A549 (cell line): ENCODE data around the gene EIF5A2. TPM values are rescaled to one million over a fixed set of nuclear protein-coding genes. Genes with fewer than 3 reads are reported as not detected.

Source experiments
- ATAC-seq, 2 experiments: fragments of 200-7000 bp in 1 of 2; fragments of >200 bp in 1 of 2; cut with Nextera tagmentation in 1 of 2; cut with Tn5 transposase in 1 of 2; 3 replicates each; pipeline versions ENCODE4 v1.8.0 to v1.9.1; 2018 to 2020; ENCODE audit warnings: mild to moderate bottlenecking in 1 of 2, moderate library complexity in 1 of 2
- CTCF ChIA-PET: fragments of 300-600 bp; sonication (Branson Sonifier 250); formaldehyde crosslinking; extraction: SDS; loops from one replicate; lab custom pipeline; 2021; ENCODE audit warnings: antibody characterized with exemption, inconsistent platforms; lab: Yijun Ruan, JAX
- POLR2A ChIA-PET: fragments of 350-600 bp; formaldehyde crosslinking; extraction: SDS; loops from one replicate; lab custom pipeline; 2021; ENCODE audit warnings: antibody characterized with exemption, inconsistent platforms; lab: Yijun Ruan, JAX
- DNase-seq, 2 experiments: peaks; one replicate each; pipeline versions ENCODE4 v3.0.0 to v3.0.0-alpha.2; 2011 to 2016; ENCODE audit warnings: low read depth in 1 of 2, low spot score in 1 of 2
- FAIRE-seq: peaks from 2 replicates; lab custom pipeline; 2011; peaks lifted over from hg19 to GRCh38; lab: Jason Lieb, UNC
- H3K27ac ChIP-seq, 2 experiments: fragments of >200 bp; sonication (Bioruptor Twin); formaldehyde crosslinking; 3 replicates each; pipeline ENCODE4 v1.5.1; 2016 to 2017
- H3K4me1 ChIP-seq: fragments of >200 bp; sonication (Bioruptor Twin); formaldehyde crosslinking; 3 replicates; pipeline ENCODE4 v1.6.1; 2016
- H3K4me2 ChIP-seq: fragments of >200 bp; sonication (Bioruptor Twin); formaldehyde crosslinking; 3 replicates; pipeline ENCODE4 v1.6.1; 2016
- H3K4me3 ChIP-seq: fragments of >200 bp; sonication (Bioruptor Twin); formaldehyde crosslinking; 3 replicates; pipeline ENCODE4 v1.5.1; 2016
- H3K9me3 ChIP-seq: fragments of >200 bp; sonication (Bioruptor Twin); formaldehyde crosslinking; 3 replicates; pipeline ENCODE4 v1.6.1; 2016
- CBX2 ChIP-seq: fragments of 200-600 bp; sonication (generic); IDR thresholded peaks from 2 replicates; pipeline ENCODE4 v1.6.1; 2016; ENCODE audit warnings: low read depth, mild to moderate bottlenecking, borderline replicate concordance
- CBX8 ChIP-seq: fragments of 200-600 bp; sonication (generic); IDR thresholded peaks from 2 replicates; pipeline ENCODE4 v1.6.1; 2016
- CEBPB ChIP-seq, 2 experiments: fragments of >200 bp in 1 of 2; sonication (Bioruptor Twin) in 1 of 2; formaldehyde crosslinking in 1 of 2; IDR thresholded peaks; 2 replicates each; pipeline ENCODE4 v1.6.1; 2012 to 2016
- CHD4 ChIP-seq: fragments of 200-600 bp; sonication (generic); IDR thresholded peaks from 2 replicates; pipeline ENCODE4 v1.6.1; 2016; ENCODE audit warnings: antibody characterized with exemption, mild to moderate bottlenecking, borderline replicate concordance
- EHMT2 ChIP-seq: fragments of 200-600 bp; sonication (generic); IDR thresholded peaks from 2 replicates; pipeline ENCODE4 v1.6.1; 2016; ENCODE audit warnings: antibody characterized with exemption, low read depth, mild to moderate bottlenecking, moderate library complexity
- EP300 ChIP-seq, 2 experiments: fragments of >200 bp; sonication (Bioruptor Twin); formaldehyde crosslinking; IDR thresholded peaks; 2 replicates in 1 of 2; 3 replicates in 1 of 2; pipeline ENCODE4 v1.6.1; 2016 to 2017
- ESRRA ChIP-seq: fragments of 150-350 bp; IDR thresholded peaks from 2 replicates; pipeline ENCODE4 v1.6.1; 2014; ENCODE audit warnings: mild to moderate bottlenecking, low read length, borderline replicate concordance
- FOSB ChIP-seq: fragments of 250-450 bp; sonication (Bioruptor Pico); IDR thresholded peaks from 2 replicates; pipeline ENCODE4 v1.5.0; 2020; ENCODE audit warnings: mild to moderate bottlenecking, moderate library complexity
- GATA3 ChIP-seq: IDR thresholded peaks from 2 replicates; pipeline ENCODE4 v1.6.1; 2012; ENCODE audit warnings: borderline replicate concordance
- HOXA7 ChIP-seq: fragments of 250-450 bp; sonication (Bioruptor Pico); IDR thresholded peaks from 2 replicates; pipeline ENCODE4 v1.5.0; 2020; ENCODE audit warnings: mild to moderate bottlenecking, moderate library complexity
- HOXB13 ChIP-seq: fragments of 250-450 bp; sonication (Bioruptor Pico); IDR thresholded peaks from 2 replicates; pipeline ENCODE4 v1.5.0; 2020; ENCODE audit warnings: low read depth, mild to moderate bottlenecking, moderate library complexity
- HOXB5 ChIP-seq: fragments of 250-450 bp; sonication (Bioruptor Pico); IDR thresholded peaks from 2 replicates; pipeline ENCODE4 v1.5.0; 2020; ENCODE audit warnings: mild to moderate bottlenecking, moderate library complexity
- MAFK ChIP-seq: fragments of 450-650 bp; IDR thresholded peaks from 2 replicates; pipeline ENCODE4 v1.6.1; 2014; ENCODE audit not compliant: partially characterized antibody
- MYC ChIP-seq: IDR thresholded peaks from 2 replicates; pipeline ENCODE4 v1.6.1; 2012; ENCODE audit warnings: mild to moderate bottlenecking, inconsistent platforms, low read length, improper control_type of control experiment, borderline replicate concordance
- PHF8 ChIP-seq: fragments of 200-600 bp; sonication (generic); IDR thresholded peaks from 2 replicates; pipeline ENCODE4 v1.6.1; 2016; ENCODE audit warnings: low read depth, mild to moderate bottlenecking, antibody characterized with exemption, moderate library complexity, borderline replicate concordance
- RARB ChIP-seq: fragments of 250-450 bp; sonication (Bioruptor Pico); IDR thresholded peaks from 2 replicates; pipeline ENCODE4 v1.8.0; 2021; ENCODE audit warnings: mild to moderate bottlenecking, moderate library complexity
- RFX5 ChIP-seq: fragments of 450-650 bp; IDR thresholded peaks from 2 replicates; pipeline ENCODE4 v1.7.1; 2014; ENCODE audit warnings: antibody characterized with exemption, mild to moderate bottlenecking, moderate library complexity
- SREBF2 ChIP-seq: fragments of 450-650 bp; IDR thresholded peaks from 2 replicates; pipeline ENCODE4 v1.6.1; 2014; ENCODE audit warnings: mild to moderate bottlenecking, moderate library complexity
- TFCP2L1 ChIP-seq: fragments of 250-450 bp; sonication (Bioruptor Pico); IDR thresholded peaks from 2 replicates; pipeline ENCODE4 v1.5.0; 2021; ENCODE audit warnings: mild to moderate bottlenecking
- TP53 ChIP-seq: fragments of 250-450 bp; sonication (Bioruptor Pico); IDR thresholded peaks from 2 replicates; pipeline ENCODE4 v1.5.0; 2021; ENCODE audit warnings: mild to moderate bottlenecking, moderate library complexity
- ZNF302 ChIP-seq: fragments of 250-450 bp; sonication (Bioruptor Pico); IDR thresholded peaks from 2 replicates; pipeline ENCODE4 v1.9.0; 2021; ENCODE audit warnings: inconsistent platforms, mild to moderate bottlenecking, moderate library complexity
- WGBS: methylation state at CpG from one replicate; pipeline ENCODE4 v1.1.6; 2017; ENCODE audit errors: missing lambda C conversion rate; 5-methylcytosine and 5-hydroxymethylcytosine counted together
- polyA plus RNA-seq, 4 experiments: library from polyadenylated mRNA; depleted of rRNA in 3 of 4; stranded (reverse); fragments of >200 nt; fragmentation: RNase III in 1 of 4; extraction: RNeasy Plus Mini Kit Qiagen cat#74134 plus additional on column Dnase treatment in 1 of 4; gene quantifications; 2 replicates in 3 of 4; 3 replicates in 1 of 4; pipeline ENCODE4 v1.2.3, GENCODE V29; 2011 to 2017
- TF ChIP-seq, protein P1 (sequence below): fragments of 150-350 bp; IDR thresholded peaks from 2 replicates; pipeline ENCODE4 v1.6.1; 2014; ENCODE audit warnings: low read depth, mild to moderate bottlenecking, low read length
- TF ChIP-seq, protein P2 (sequence below): IDR thresholded peaks from 2 replicates; pipeline ENCODE4 v1.6.1; 2012
- TF ChIP-seq, protein P3 (sequence below): fragments of 200-600 bp; sonication (generic); IDR thresholded peaks from 2 replicates; pipeline ENCODE4 v1.6.1; 2016; ENCODE audit warnings: antibody characterized with exemption, mild to moderate bottlenecking, moderate library complexity
- TF ChIP-seq, protein P4 (sequence below): IDR thresholded peaks from 2 replicates; pipeline ENCODE4 v1.6.1; 2012; ENCODE audit warnings: low read depth, borderline replicate concordance
- TF ChIP-seq, protein P5 (sequence below): fragments of 450-650 bp; IDR thresholded peaks from 2 replicates; pipeline ENCODE4 v1.6.1; 2014; ENCODE audit warnings: antibody characterized with exemption

EIF5A2 gene
- polyA plus RNA-seq, 2 of the 4 experiments (the other 2 are of a cell fraction), result 7.9 to 15.2 TPM

DNA sequence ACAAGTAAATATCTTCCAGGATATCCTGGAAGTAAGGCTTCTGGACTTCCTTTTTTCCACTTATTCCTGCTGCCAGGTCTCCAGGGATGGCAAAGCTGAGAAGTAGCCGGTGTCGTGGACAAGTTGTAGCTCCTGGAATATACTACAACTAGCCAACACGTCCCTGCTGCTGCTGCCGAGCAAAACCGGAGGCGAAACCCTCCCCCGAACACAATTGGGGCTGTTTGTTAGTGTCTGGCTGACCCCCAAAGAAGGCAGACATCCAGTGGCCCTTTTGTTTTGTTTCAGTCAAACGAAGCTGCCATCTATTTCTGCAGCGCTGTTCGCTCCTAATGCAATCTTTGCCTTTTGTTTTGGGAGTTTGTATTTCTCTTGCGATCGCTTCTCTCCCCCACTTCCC, 45.3 kb upstream of the EIF5A2 start:
- no peaks in the 10 kb centered on the region for H3K4me1 ChIP-seq
- ChIA-PET CTCF (no interaction called here), POLR2A (no interaction called here)
- no peak overlapping the region for H3K4me2 ChIP-seq
- ATAC-seq, result no peak
- H3K27ac ChIP-seq, result no peak overlapping the region
- DNase-seq, result no peak
- no peak for FAIRE-seq
- WGBS, result 78% methylated on average over 12 of the region's 12 CpGs
- TF ChIP-seq CBX2 (no peak), RFX5 (no peak), TFCP2L1 (no peak)
- TF ChIP-seq, all 56 proteins: peak for 0
- Histone ChIP-seq H3K9me3 (no peaks in the 10 kb centered on the region), H3K4me3 (no peak overlapping the region)

DNA sequence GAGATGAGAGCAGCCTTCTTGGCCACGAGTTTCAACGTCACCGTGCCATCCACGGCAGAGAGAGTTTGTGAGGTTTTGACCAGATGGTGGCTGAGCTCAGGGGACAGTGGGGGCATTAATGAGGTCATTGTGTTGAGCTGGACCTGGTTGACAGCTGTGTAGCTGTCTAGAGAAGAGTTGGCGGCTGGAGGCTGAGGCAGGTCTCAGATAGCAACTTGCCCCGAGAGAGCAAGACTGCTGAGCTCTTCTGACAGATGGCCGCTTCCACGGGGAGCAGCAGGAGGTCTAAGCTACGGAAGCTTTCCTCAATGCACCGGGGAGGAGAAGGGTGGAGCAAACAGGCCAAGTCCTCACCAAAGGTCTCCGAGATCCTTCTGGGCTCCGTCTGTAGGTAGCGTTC, 44.8 kb upstream of the EIF5A2 start:
- CTCF ChIA-PET, result no interaction called here
- no peak for ATAC-seq
- POLR2A ChIA-PET, result no interaction called here

DNA sequence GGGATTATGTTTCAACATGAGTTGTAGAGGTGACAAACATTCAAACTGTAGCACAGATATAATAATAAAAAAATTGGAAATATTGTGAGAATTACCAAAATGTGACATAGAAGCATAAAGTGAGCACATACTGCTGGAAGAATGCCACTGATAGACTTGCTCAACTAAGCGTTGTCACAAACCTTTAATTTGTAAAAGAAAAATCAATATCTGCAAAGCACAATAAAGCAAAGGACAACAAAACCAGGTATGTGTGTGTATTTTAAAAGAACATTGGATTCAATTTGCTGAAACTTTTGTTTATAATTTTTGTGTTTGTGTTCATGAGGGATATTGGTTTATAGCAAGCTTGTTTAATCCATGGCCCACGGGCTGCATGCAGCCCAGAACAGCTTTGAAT, 40.8 kb upstream of the EIF5A2 start:
- CTCF ChIA-PET, result interaction anchor here (1.2 kb wide), 1 partner anchor 13 kb away, joined by 4 read pairs; no protein-coding TSS in a partner anchor
- no peak for FAIRE-seq
- no peak overlapping the region for H3K4me2 ChIP-seq
- no peak for ATAC-seq
- no peaks in the 10 kb centered on the region for H3K9me3 ChIP-seq
- DNase-seq, result no peak
- no peaks in the 10 kb centered on the region for H3K4me1 ChIP-seq
- POLR2A ChIA-PET, result no interaction called here
- no peak overlapping the region for H3K27ac ChIP-seq
- no peak overlapping the region for H3K4me3 ChIP-seq
- 36% methylated on average over 2 of the region's 2 CpGs for WGBS
- TF ChIP-seq EP300 (IDR thresholded peaks at IDR 0.05) (no peak), ESRRA (no peak), RARB (CRISPR knock-in tag) (no peak), FOSB (no peak), HOXB13 (CRISPR knock-in tag) (no peak), MAFK (no peak), HOXA7 (no peak), RFX5 (no peak), ZNF302 (CRISPR knock-in tag) (no peak), EHMT2 (no peak)
- TF ChIP-seq, protein P1, sequence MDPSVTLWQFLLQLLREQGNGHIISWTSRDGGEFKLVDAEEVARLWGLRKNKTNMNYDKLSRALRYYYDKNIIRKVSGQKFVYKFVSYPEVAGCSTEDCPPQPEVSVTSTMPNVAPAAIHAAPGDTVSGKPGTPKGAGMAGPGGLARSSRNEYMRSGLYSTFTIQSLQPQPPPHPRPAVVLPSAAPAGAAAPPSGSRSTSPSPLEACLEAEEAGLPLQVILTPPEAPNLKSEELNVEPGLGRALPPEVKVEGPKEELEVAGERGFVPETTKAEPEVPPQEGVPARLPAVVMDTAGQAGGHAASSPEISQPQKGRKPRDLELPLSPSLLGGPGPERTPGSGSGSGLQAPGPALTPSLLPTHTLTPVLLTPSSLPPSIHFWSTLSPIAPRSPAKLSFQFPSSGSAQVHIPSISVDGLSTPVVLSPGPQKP, result no peak

More for the DNA sequence above, 44.8 kb upstream of the EIF5A2 start:
- DNase-seq, result no peak
- no peaks in the 10 kb centered on the region for H3K4me1 ChIP-seq
- H3K9me3 ChIP-seq, result no peaks in the 10 kb centered on the region
- no peak for FAIRE-seq
- no peak for TF ChIP-seq MAFK
- TF ChIP-seq, protein P2, sequence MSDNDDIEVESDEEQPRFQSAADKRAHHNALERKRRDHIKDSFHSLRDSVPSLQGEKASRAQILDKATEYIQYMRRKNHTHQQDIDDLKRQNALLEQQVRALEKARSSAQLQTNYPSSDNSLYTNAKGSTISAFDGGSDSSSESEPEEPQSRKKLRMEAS, result no peak
- no peak for TF ChIP-seq MYC
- no peak for TF ChIP-seq TP53 (CRISPR knock-in tag)
- no peak for TF ChIP-seq PHF8
- TF ChIP-seq, protein P3, sequence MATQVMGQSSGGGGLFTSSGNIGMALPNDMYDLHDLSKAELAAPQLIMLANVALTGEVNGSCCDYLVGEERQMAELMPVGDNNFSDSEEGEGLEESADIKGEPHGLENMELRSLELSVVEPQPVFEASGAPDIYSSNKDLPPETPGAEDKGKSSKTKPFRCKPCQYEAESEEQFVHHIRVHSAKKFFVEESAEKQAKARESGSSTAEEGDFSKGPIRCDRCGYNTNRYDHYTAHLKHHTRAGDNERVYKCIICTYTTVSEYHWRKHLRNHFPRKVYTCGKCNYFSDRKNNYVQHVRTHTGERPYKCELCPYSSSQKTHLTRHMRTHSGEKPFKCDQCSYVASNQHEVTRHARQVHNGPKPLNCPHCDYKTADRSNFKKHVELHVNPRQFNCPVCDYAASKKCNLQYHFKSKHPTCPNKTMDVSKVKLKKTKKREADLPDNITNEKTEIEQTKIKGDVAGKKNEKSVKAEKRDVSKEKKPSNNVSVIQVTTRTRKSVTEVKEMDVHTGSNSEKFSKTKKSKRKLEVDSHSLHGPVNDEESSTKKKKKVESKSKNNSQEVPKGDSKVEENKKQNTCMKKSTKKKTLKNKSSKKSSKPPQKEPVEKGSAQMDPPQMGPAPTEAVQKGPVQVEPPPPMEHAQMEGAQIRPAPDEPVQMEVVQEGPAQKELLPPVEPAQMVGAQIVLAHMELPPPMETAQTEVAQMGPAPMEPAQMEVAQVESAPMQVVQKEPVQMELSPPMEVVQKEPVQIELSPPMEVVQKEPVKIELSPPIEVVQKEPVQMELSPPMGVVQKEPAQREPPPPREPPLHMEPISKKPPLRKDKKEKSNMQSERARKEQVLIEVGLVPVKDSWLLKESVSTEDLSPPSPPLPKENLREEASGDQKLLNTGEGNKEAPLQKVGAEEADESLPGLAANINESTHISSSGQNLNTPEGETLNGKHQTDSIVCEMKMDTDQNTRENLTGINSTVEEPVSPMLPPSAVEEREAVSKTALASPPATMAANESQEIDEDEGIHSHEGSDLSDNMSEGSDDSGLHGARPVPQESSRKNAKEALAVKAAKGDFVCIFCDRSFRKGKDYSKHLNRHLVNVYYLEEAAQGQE, result no peak
- TF ChIP-seq, protein P4, sequence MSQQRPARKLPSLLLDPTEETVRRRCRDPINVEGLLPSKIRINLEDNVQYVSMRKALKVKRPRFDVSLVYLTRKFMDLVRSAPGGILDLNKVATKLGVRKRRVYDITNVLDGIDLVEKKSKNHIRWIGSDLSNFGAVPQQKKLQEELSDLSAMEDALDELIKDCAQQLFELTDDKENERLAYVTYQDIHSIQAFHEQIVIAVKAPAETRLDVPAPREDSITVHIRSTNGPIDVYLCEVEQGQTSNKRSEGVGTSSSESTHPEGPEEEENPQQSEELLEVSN, result no peak
- TF ChIP-seq CBX8, result no peak
- TF ChIP-seq, protein P5, sequence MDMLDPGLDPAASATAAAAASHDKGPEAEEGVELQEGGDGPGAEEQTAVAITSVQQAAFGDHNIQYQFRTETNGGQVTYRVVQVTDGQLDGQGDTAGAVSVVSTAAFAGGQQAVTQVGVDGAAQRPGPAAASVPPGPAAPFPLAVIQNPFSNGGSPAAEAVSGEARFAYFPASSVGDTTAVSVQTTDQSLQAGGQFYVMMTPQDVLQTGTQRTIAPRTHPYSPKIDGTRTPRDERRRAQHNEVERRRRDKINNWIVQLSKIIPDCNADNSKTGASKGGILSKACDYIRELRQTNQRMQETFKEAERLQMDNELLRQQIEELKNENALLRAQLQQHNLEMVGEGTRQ, result no peak
- TF ChIP-seq HOXB5 (CRISPR knock-in tag), result no peak
- no peak for TF ChIP-seq GATA3
- no peak for TF ChIP-seq SREBF2
- TF ChIP-seq RFX5, result no peak
- TF ChIP-seq CEBPB (IDR thresholded peaks at IDR 0.05), result no peak
- no peak for TF ChIP-seq CBX2
- TF ChIP-seq, protein P1, result no peak
- no peak for TF ChIP-seq CHD4
- TF ChIP-seq HOXB13 (CRISPR knock-in tag), result no peak
- 73% methylated on average over 7 of the region's 13 CpGs for WGBS
- H3K27ac ChIP-seq, result no peak overlapping the region
- H3K4me2 ChIP-seq, result no peak overlapping the region
- H3K4me3 ChIP-seq, result no peak overlapping the region
